Heart left ventricle (tissue), 13 donors: ENCODE results near the gene RPS10.

ENCODE experiments used
- CTCF ChIP-seq, 12 donors: fragments of 200-600 bp; sonication (generic) in 4 of 12; IDR thresholded peaks; one replicate each; pipeline versions ENCODE4 v1.5.0 to v1.8.0; 2018 to 2022; ENCODE audit warnings: antibody characterized with exemption in 12 of 12, mild to moderate bottlenecking in 5 of 12
- POLR2A ChIP-seq, 2 donors: fragments of 450-650 bp; IDR thresholded peaks; one replicate each; pipeline ENCODE4 v1.6.1; 2017; ENCODE audit warnings: antibody characterized with exemption in 2 of 2, mild to moderate bottlenecking in 2 of 2, moderate library complexity in 2 of 2
- donor health status: ischemic (EF 13 %, LVEDD 7.1; RV severe dilation, severe dysfunction).
- donor health status: DM: no; HTN: yes; CAD: no.
- donor health status: DM: no; HTN: no; CAD: no.
- donor health status: ischemic (EF 25% LVEDD 6.9; RV normal size, moderate dysfunction).
- donor health status: ischemic (EF 25% LVEDD 5.7; RV mildly dilated, moderate dysfunction).
- donor health status: ischemic (EF 35%, LVEDD 5.7; RV mildly dilated, moderate dysfunction).
- donor health status: nonischemic (EF 11% LVEDD 7.7; RV severe dilation, severe dysfunction).
- donor health status: DM: yes; HTN: yes; CAD: no.
- donor health status: PGD.
- donor health status: ischemic (EF 29% LVEDD 5.4; RV normal size, mild dysfunction).
- donor health status: nonischemic (EF 23%, LVEDD 6.1; RV moderate dilation, normal function).

GRCh38 chr6:34473967-34474366, 48.1 kb upstream of the RPS10 start:
- no peak for TF ChIP-seq POLR2A (IDR thresholded peaks at IDR 0.05)
- no peak for TF ChIP-seq CTCF (IDR thresholded peaks at IDR 0.05)
